ENCODE data around the gene HOXA6. TPM values are rescaled to one million over a fixed set of nuclear protein-coding genes. Genes with fewer than 3 reads are reported as not detected.

HOXA6 gene
- total RNA-seq, 1 experiment from 2014 or later = 3.3 TPM

DNA sequence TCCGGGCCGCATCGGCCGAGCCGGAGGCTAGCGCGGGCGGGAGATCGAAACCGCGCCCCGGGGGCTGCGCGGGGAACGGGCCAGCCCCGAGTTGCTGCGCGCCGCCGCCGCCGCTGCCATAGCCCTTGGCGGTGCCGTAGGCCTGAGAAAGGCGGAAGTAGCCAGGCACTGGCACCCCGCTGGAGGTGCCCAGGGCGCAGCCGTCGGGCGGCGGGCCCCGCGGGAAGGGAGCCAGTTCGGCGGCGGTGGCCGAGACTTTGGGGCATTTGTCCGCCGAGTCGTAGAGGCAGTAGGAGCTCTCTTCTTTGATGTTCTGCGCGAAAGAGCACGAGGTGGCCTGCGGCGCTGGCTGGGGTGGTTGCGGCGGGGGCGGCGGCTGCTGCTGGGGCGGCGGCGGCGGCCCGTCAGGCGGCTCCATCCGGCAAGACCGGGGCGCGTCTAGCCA, 26.0 kb upstream of the HOXA6 start:
- intact Hi-C loops (cut with micrococcal nuclease; ENCODE audit: unreplicated experiment) = no loop called here
- no peaks in the 10 kb centered on the region for H3K27me3 ChIP-seq (ENCODE audit: control insufficient read depth, insufficient read depth, low read length)
- no peaks in the 10 kb centered on the region for H3K36me3 ChIP-seq (ENCODE audit: control insufficient read depth, insufficient read depth, low read length)
- ChIA-PET POLR2A (no interaction called here), CTCF (no interaction called here)
- H3K9me3 ChIP-seq (ENCODE audit: control insufficient read depth, insufficient read depth, low read depth, low read length) = no peaks in the 10 kb centered on the region
- no TSS peak for BruUV-seq (replicated peaks)
- DNase-seq (ENCODE audit: low read depth, low spot score) (no peak), ATAC-seq (no peak)
- TF ChIP-seq TCF7L2 (IDR thresholded peaks at IDR 0.05; ENCODE audit: low read depth, low read length) (no peak), POLR2AphosphoS5 (IDR thresholded peaks at IDR 0.05; ENCODE audit: low read depth, low read length) (no peak)
- TF ChIP-seq, protein P1, sequence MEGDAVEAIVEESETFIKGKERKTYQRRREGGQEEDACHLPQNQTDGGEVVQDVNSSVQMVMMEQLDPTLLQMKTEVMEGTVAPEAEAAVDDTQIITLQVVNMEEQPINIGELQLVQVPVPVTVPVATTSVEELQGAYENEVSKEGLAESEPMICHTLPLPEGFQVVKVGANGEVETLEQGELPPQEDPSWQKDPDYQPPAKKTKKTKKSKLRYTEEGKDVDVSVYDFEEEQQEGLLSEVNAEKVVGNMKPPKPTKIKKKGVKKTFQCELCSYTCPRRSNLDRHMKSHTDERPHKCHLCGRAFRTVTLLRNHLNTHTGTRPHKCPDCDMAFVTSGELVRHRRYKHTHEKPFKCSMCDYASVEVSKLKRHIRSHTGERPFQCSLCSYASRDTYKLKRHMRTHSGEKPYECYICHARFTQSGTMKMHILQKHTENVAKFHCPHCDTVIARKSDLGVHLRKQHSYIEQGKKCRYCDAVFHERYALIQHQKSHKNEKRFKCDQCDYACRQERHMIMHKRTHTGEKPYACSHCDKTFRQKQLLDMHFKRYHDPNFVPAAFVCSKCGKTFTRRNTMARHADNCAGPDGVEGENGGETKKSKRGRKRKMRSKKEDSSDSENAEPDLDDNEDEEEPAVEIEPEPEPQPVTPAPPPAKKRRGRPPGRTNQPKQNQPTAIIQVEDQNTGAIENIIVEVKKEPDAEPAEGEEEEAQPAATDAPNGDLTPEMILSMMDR (IDR thresholded peaks at IDR 0.05) = no peak
- no peak overlapping the region for H3K4me3 ChIP-seq (ENCODE audit: low read depth in 2 of 2, low read length in 2 of 2)
- H3K27ac ChIP-seq (ENCODE audit: low read length) = no peak overlapping the region
- in situ Hi-C loops (cut with HindIII; ENCODE audit: low pct_unique_long_range_greater_than_20kb, low sequenced_read_pairs) = no loop called here
- H3K4me1 ChIP-seq (ENCODE audit: control insufficient read depth, insufficient read depth, low read length) = peaks cover 5% of the 10 kb centered on the region; the same call in 1 of the 2 replicates

DNA sequence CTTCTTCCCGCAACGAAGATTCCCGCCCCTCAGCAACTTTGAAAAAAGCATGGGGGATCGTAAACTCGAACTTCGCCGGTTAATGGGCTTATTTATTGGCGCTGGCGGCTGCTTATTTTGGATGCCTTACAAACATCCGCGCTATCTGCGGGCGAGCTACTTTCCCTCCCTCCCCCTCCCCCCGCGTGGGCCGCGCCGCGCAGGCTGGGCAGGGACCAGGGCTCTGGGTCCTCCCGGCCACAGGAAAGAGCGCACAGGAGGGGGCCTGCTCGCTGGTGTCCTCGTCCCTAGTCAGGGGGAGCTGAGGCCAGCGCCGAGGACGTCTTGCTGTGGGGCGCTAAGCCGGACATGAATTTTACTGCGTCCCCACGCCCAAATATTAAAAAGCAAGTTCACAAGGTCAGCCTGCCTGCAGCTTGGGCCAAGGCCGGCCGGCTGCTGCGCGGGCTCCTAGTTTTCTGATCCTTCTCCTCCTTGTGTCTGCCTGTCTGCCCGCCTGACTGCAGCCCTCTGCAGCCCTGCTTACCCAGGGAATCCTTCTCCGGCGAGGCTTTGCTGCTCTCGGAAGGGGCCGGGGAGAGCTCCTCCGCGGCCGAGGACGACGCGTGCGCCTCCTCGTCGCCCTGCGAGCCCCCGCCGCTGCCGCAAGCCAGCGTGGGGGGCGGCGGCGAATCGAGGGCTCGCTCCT, 25.4 kb upstream of the HOXA6 start:
- peaks cover 5% of the 10 kb centered on the region; the same call in 1 of the 2 replicates for H3K4me1 ChIP-seq (ENCODE audit: control insufficient read depth, insufficient read depth, low read length)
- POLR2A ChIA-PET = no interaction called here
- TF ChIP-seq, protein P2, sequence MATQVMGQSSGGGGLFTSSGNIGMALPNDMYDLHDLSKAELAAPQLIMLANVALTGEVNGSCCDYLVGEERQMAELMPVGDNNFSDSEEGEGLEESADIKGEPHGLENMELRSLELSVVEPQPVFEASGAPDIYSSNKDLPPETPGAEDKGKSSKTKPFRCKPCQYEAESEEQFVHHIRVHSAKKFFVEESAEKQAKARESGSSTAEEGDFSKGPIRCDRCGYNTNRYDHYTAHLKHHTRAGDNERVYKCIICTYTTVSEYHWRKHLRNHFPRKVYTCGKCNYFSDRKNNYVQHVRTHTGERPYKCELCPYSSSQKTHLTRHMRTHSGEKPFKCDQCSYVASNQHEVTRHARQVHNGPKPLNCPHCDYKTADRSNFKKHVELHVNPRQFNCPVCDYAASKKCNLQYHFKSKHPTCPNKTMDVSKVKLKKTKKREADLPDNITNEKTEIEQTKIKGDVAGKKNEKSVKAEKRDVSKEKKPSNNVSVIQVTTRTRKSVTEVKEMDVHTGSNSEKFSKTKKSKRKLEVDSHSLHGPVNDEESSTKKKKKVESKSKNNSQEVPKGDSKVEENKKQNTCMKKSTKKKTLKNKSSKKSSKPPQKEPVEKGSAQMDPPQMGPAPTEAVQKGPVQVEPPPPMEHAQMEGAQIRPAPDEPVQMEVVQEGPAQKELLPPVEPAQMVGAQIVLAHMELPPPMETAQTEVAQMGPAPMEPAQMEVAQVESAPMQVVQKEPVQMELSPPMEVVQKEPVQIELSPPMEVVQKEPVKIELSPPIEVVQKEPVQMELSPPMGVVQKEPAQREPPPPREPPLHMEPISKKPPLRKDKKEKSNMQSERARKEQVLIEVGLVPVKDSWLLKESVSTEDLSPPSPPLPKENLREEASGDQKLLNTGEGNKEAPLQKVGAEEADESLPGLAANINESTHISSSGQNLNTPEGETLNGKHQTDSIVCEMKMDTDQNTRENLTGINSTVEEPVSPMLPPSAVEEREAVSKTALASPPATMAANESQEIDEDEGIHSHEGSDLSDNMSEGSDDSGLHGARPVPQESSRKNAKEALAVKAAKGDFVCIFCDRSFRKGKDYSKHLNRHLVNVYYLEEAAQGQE (IDR thresholded peaks at IDR 0.05; ENCODE audit: insufficient read depth in 1 of 2, low read depth in 2 of 2, low read length in 1 of 2) = no peak
- no peak for TF ChIP-seq TCF7L2 (IDR thresholded peaks at IDR 0.05; ENCODE audit: low read depth, low read length)
- TF ChIP-seq SIN3A (IDR thresholded peaks at IDR 0.05; ENCODE audit: borderline replicate concordance, insufficient read depth, low read depth, low read length) = no peak
- TF ChIP-seq, protein P1 (IDR thresholded peaks at IDR 0.05) = no peak
- no peak for TF ChIP-seq POLR2AphosphoS5 (IDR thresholded peaks at IDR 0.05; ENCODE audit: low read depth, low read length)
- in situ Hi-C loops (cut with HindIII; ENCODE audit: low pct_unique_long_range_greater_than_20kb, low sequenced_read_pairs) (no loop called here), intact Hi-C loops (cut with micrococcal nuclease; ENCODE audit: unreplicated experiment) (no loop called here)
- no peak overlapping the region for H3K4me3 ChIP-seq (ENCODE audit: low read depth in 2 of 2, low read length in 2 of 2)
- DNase-seq (ENCODE audit: low read depth, low spot score) = no peak
- no peaks in the 10 kb centered on the region for H3K27me3 ChIP-seq (ENCODE audit: control insufficient read depth, insufficient read depth, low read length)
- H3K36me3 ChIP-seq (ENCODE audit: control insufficient read depth, insufficient read depth, low read length) = no peaks in the 10 kb centered on the region
- no peaks in the 10 kb centered on the region for H3K9me3 ChIP-seq (ENCODE audit: control insufficient read depth, insufficient read depth, low read depth, low read length)
- no TSS peak for BruUV-seq (replicated peaks)
- ATAC-seq = no peak
- CTCF ChIA-PET = no interaction called here
- H3K27ac ChIP-seq (ENCODE audit: low read length) = no peak overlapping the region

Data from Panc1 (cell line).